Epithelial cell of proximal tubule (primary cell): ENCODE measurements around the gene USP9X. TPM values are rescaled to one million over a fixed set of nuclear protein-coding genes. Genes with fewer than 3 reads are reported as not detected.
"Not testable (repeated sequence)": the region's sequence is repeated elsewhere in the genome, so short reads cannot be mapped to it uniquely, and the experiment has no call there.

Experiments
- DNase-seq: peaks from one replicate; pipeline ENCODE4 v3.0.0-alpha.2; 2011; ENCODE audit warnings: low read depth
- H3K4me3 ChIP-seq: 2 replicates; pipeline ENCODE4 v1.5.1; 2011; ENCODE audit warnings: low read depth, mild to moderate bottlenecking, low read length
- total RNA-seq: library from RNA; depleted of rRNA; stranded (reverse); fragments of >200 nt; gene quantifications from 2 replicates; pipeline ENCODE4 v1.2.3, GENCODE V29; 2015
- TF ChIP-seq, protein P1 (sequence below): conservative IDR thresholded peaks from 2 replicates; pipeline ENCODE4 v1.5.1; 2012; ENCODE audit warnings: low read depth, mild to moderate bottlenecking, low read length

Gene USP9X
- total RNA-seq, 1 donor from 2014 or later, result 34.8 TPM

GRCh38 chrX:41200785-41201184 lies 115.5 kb downstream of the USP9X start:
- H3K4me3 ChIP-seq, result no peak overlapping the region
- TF ChIP-seq, protein P1, sequence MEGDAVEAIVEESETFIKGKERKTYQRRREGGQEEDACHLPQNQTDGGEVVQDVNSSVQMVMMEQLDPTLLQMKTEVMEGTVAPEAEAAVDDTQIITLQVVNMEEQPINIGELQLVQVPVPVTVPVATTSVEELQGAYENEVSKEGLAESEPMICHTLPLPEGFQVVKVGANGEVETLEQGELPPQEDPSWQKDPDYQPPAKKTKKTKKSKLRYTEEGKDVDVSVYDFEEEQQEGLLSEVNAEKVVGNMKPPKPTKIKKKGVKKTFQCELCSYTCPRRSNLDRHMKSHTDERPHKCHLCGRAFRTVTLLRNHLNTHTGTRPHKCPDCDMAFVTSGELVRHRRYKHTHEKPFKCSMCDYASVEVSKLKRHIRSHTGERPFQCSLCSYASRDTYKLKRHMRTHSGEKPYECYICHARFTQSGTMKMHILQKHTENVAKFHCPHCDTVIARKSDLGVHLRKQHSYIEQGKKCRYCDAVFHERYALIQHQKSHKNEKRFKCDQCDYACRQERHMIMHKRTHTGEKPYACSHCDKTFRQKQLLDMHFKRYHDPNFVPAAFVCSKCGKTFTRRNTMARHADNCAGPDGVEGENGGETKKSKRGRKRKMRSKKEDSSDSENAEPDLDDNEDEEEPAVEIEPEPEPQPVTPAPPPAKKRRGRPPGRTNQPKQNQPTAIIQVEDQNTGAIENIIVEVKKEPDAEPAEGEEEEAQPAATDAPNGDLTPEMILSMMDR, result no peak
- no peak for DNase-seq

DNA sequence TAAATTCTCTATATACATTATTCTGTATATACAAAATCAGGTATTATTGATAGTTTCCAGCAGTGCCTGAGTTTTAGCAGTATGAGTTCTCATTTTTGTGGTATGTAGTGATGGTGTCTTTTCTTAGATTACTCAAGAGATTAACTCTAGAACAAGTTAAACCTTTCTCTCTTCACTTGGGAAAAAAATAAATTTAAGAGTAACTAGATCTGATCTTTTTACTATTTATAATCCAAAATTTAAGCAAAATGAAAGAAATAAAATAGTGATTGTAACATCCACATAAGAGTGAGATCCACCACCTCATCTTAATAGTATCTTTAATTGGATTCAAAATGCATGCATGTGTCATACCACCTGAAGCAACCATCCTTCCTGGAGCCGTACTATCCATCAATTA lies 124.6 kb downstream of the USP9X start:
- H3K4me3 ChIP-seq, result no peak overlapping the region
- no peak for DNase-seq
- TF ChIP-seq, protein P1, result no peak

DNA sequence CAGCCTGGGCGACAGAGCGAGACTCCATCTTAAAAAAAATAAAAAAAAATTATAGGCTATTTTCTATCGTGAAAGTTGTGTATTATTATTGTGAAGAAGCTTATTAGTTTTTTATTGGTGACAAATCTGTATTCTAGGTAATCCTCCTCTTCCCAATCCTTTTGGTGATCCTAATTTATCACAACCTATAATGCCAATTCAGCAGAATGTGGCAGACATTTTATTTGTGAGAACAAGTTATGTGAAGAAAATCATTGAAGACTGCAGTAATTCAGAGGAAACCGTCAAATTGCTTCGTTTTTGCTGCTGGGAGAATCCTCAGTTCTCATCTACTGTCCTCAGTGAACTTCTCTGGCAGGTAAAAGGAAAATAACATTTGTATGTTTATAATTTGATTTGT lies 139.4 kb downstream of the USP9X start:
- TF ChIP-seq, protein P1, result no peak
- no peak for DNase-seq
- H3K4me3 ChIP-seq, result no peak overlapping the region

- DNase-seq, result no peak
- no peak overlapping the region for H3K4me3 ChIP-seq
- TF ChIP-seq, protein P1, result no peak
These were observed 148.7 kb downstream of the USP9X start for GRCh38 chrX:41233988-41234387.

DNA sequence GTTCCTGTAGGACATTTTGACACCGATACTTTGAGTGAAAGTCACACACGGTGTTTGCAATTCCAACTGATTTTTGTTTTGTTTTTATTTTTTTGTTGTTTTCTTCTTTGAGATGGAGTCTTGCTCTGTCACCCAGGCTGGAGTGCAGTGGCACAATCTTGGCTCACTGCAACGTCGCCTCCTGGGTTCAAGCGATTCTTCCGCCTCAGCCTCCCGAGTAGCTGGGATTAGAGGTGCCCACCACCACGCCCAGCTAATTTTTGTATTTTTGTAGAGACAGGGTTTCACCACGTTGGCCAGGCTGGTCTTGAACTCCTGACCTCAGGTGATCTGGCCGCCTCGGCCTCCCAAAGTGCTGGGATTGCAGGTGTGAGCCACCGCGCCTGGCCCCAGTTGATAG lies 149.2 kb downstream of the USP9X start:
- H3K4me3 ChIP-seq, DNase-seq: not testable (repeated sequence)

- TF ChIP-seq, protein P1, result no peak
- H3K4me3 ChIP-seq, result no peak overlapping the region
- DNase-seq, result no peak
These were observed 149.7 kb downstream of the USP9X start for GRCh38 chrX:41234962-41235361.

GRCh38 chrX:41236629-41237028 lies 151.4 kb downstream of the USP9X start:
- DNase-seq, result no peak
- no peak overlapping the region for H3K4me3 ChIP-seq
- TF ChIP-seq, protein P1, result no peak

DNA sequence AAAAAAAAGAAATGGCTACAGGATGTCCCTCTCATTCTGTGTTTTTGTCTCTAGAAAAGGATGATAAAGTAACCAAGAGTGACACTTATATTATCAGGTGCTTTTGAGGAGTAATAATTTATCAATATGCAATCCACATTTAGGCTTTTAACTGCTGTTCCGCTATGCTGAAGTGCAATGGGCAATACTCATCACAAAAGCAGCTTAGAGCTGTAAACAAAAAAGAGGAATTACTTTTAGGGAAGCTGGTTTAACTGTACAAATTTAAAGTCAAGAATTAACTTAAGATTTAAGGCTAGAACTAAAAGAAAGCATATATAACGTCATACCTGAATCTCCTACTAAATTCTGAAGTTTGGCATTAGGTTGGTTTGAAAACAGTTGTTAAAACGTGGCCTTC lies 155.3 kb downstream of the USP9X start:
- no peak for DNase-seq
- TF ChIP-seq, protein P1, result no peak
- no peak overlapping the region for H3K4me3 ChIP-seq
